GM12878 (cell line): Measurements from ENCODE around the gene CSPG5. TPM values are rescaled to one million over a fixed set of nuclear protein-coding genes. Genes with fewer than 3 reads are reported as not detected.
A peak's percentile ranks its signal among the peaks of the same experiment; 100 is the strongest.

Experiments used
- ASH2L ChIP-seq: fragments of 300-600, 200-600 bp; sonication (generic); IDR thresholded peaks from 2 replicates; pipeline ENCODE4 v1.6.1; 2017; ENCODE audit warnings: low read depth, mild to moderate bottlenecking, borderline replicate concordance
- CBX5 ChIP-seq: sonication (generic); IDR thresholded peaks from 2 replicates; pipeline ENCODE4 v1.6.1; 2016; ENCODE audit warnings: low read depth, moderate library complexity, mild to moderate bottlenecking, inconsistent platforms
- CUX1 ChIP-seq: IDR thresholded peaks from 2 replicates; pipeline ENCODE4 v1.6.1; 2012; ENCODE audit warnings: improper control_type of control experiment, low read depth, low read length; ENCODE audit not compliant: insufficient replicate concordance
- E4F1 ChIP-seq: fragments of 450-650 bp; IDR thresholded peaks from 2 replicates; pipeline ENCODE4 v1.6.1; 2018; ENCODE audit warnings: borderline replicate concordance, mild to moderate bottlenecking; ENCODE audit not compliant: partially characterized antibody
- EP300 ChIP-seq, 2 experiments: fragments of 150-350 bp in 1 of 2; IDR thresholded peaks; 2 replicates each; pipeline ENCODE4 v1.6.1; 2011 to 2012; ENCODE audit warnings: low read depth in 2 of 2, low read length in 2 of 2, borderline replicate concordance in 1 of 2, improper control_type of control experiment in 1 of 2, inconsistent platforms in 1 of 2; ENCODE audit not compliant: control insufficient read depth in 1 of 2
- GABPA ChIP-seq: IDR thresholded peaks from 2 replicates; pipeline ENCODE4 v1.6.1; 2014; ENCODE audit warnings: antibody characterized with exemption, low read depth, mild to moderate bottlenecking, inconsistent platforms
- IKZF1 ChIP-seq: fragments of 450-650 bp; conservative IDR thresholded peaks from 2 replicates; pipeline ENCODE4 v1.6.1; 2017; ENCODE audit warnings: antibody characterized with exemption, mild to moderate bottlenecking
- MYB ChIP-seq: fragments of 150-350 bp; IDR thresholded peaks from 2 replicates; pipeline ENCODE4 v1.6.1; 2014; ENCODE audit warnings: mild to moderate bottlenecking, low read depth, low read length, borderline replicate concordance
- NFIC ChIP-seq: IDR thresholded peaks from 2 replicates; pipeline ENCODE4 v1.6.1; 2012; ENCODE audit warnings: low read depth, mild to moderate bottlenecking, inconsistent platforms, low read length, moderate library complexity
- NFYA ChIP-seq: IDR thresholded peaks from 2 replicates; pipeline ENCODE4 v1.6.1; 2011; ENCODE audit warnings: low read depth, mild to moderate bottlenecking, low read length, improper control_type of control experiment, borderline replicate concordance
- NFYB ChIP-seq: IDR thresholded peaks from 2 replicates; pipeline ENCODE4 v1.6.1; 2011; ENCODE audit warnings: low read depth, mild to moderate bottlenecking, low read length, improper control_type of control experiment, moderate library complexity; ENCODE audit not compliant: insufficient read depth
- NR2C1 ChIP-seq: fragments of 450-650 bp; IDR thresholded peaks from 2 replicates; pipeline ENCODE4 v1.6.1; 2017; ENCODE audit warnings: antibody characterized with exemption, mild to moderate bottlenecking, moderate library complexity
- NR2C2 ChIP-seq: IDR thresholded peaks from 2 replicates; pipeline ENCODE4 v1.6.1; 2011; ENCODE audit warnings: borderline replicate concordance, low read depth; ENCODE audit not compliant: control insufficient read depth, insufficient read length
- PAX8 ChIP-seq: fragments of 450-650 bp; IDR thresholded peaks from 2 replicates; pipeline ENCODE4 v1.6.1; 2017; ENCODE audit warnings: mild to moderate bottlenecking, moderate library complexity
- PBX3 ChIP-seq: IDR thresholded peaks from 2 replicates; pipeline ENCODE4 v1.6.1; 2011; ENCODE audit warnings: mild to moderate bottlenecking, low read depth, low read length, moderate library complexity; ENCODE audit not compliant: insufficient replicate concordance
- SIN3A ChIP-seq: IDR thresholded peaks from 2 replicates; pipeline ENCODE4 v1.6.1; 2012; ENCODE audit warnings: low read depth, low read length, improper control_type of control experiment
- SIX5 ChIP-seq: IDR thresholded peaks from 2 replicates; pipeline ENCODE4 v1.6.1; 2011; ENCODE audit warnings: mild to moderate bottlenecking, low read depth, low read length, moderate library complexity; ENCODE audit not compliant: severe bottlenecking
- SMC3 ChIP-seq: IDR thresholded peaks from 2 replicates; pipeline ENCODE4 v1.6.1; 2011; ENCODE audit warnings: low read length, improper control_type of control experiment, borderline replicate concordance
- ZBED1 ChIP-seq: IDR thresholded peaks from 2 replicates; pipeline ENCODE4 v1.6.1; 2016; ENCODE audit warnings: borderline replicate concordance
- ZNF207 ChIP-seq: fragments of 450-650 bp; IDR thresholded peaks from 2 replicates; pipeline ENCODE4 v1.6.1; 2014; ENCODE audit warnings: antibody characterized with exemption, mild to moderate bottlenecking, borderline replicate concordance
- polyA plus RNA-seq, 11 experiments: library from polyadenylated mRNA; depleted of rRNA in 4 of 11; unstranded in 6 of 11; stranded (reverse) in 5 of 11; fragments of >200 nt; fragmentation: Nextera tagmentation in 4 of 11; fragmentation: Illumina TruSeq in 1 of 11; extraction: Ambion mirVana in 4 of 11; extraction: Trizol in 1 of 11; gene quantifications; 1 replicate in 1 of 11; 2 replicates in 10 of 11; pipeline versions ENCODE4 v1.2.1 to v1.2.3, GENCODE V29; 2011 to 2016; ENCODE audit warnings: inconsistent platforms in 2 of 11, missing spikeins in 2 of 11, low read depth in 1 of 11
- total RNA-seq, 4 experiments: library from RNA; depleted of rRNA in 3 of 4; stranded (reverse); fragments of >200 nt in 3 of 4; fragmentation: Illumina TruSeq in 1 of 4; extraction: Trizol in 1 of 4; gene quantifications; 2 replicates each; pipeline versions ENCODE4 v1.2.1 to v1.2.3, GENCODE V29; 2013 to 2021

CSPG5 gene
- total and polyA plus RNA-seq, 10 of the 15 experiments (the other 5 are each of a cell fraction or from before 2014, with no cell fraction given): 0.08 to 0.17 TPM; not detected in 8

GRCh38 chr3:47513125-47513929 lies 65.3 kb downstream of the CSPG5 start, which contains the start of gene ELP6 (continued):
- TF ChIP-seq CUX1 (no peak), MYB (no peak), NR2C1 (peak; percentile 97), GABPA (peak; percentile 93), SIN3A (no peak; the same call in 1 of the 2 replicates), SIX5 (peak; percentile 88), CBX5 (no peak), EP300 (IDR thresholded peaks at IDR 0.05; ENCODE audit: borderline replicate concordance in 1 of 2, control insufficient read depth in 1 of 2, low read depth in 2 of 2, low read length in 2 of 2) (no peak), SMC3 (peak; percentile 33; the same call in 1 of the 2 replicates), E4F1 (peak; percentile 70), IKZF1 (peak; percentile 96), NR2C2 (peak; percentile 42), PAX8 (no peak), ASH2L (peak; percentile 29; the same call in 1 of the 2 replicates), NFIC (no peak), NFYA (no peak), ZBED1 (no peak), PBX3 (no peak), ZNF207 (peak; percentile 70; the same call in 1 of the 2 replicates), NFYB (no peak)
